Testis (tissue), 3 donors: Measurements from ENCODE around the gene TPM2. TPM values are rescaled to one million over a fixed set of nuclear protein-coding genes. Genes with fewer than 3 reads are reported as not detected.

Source experiments
- DNase-seq: peaks from one replicate; pipeline ENCODE4 v3.0.0-alpha.2; 2019
- H3K27ac ChIP-seq, 2 donors: fragments of 200-600 bp; sonication (generic); one replicate each; pipeline ENCODE4 v1.5.1; 2019
- H3K27me3 ChIP-seq: fragments of 200-600 bp; sonication (generic); one replicate; pipeline ENCODE4 v1.5.1; 2019
- H3K36me3 ChIP-seq: fragments of 200-600 bp; sonication (generic); one replicate; pipeline ENCODE4 v1.5.1; 2017; ENCODE audit warnings: low read depth; ENCODE audit errors: missing control alignments
- H3K4me1 ChIP-seq: fragments of 200-600 bp; sonication (generic); one replicate; pipeline ENCODE4 v1.5.1; 2019
- H3K4me3 ChIP-seq, 2 donors: fragments of 200-600 bp; sonication (generic); one replicate each; pipeline ENCODE4 v1.5.1; 2017 to 2019
- H3K9me3 ChIP-seq: fragments of 200-600 bp; sonication (generic); one replicate; pipeline ENCODE4 v1.5.1; 2017
- POLR2A ChIP-seq: fragments of 450-650 bp; IDR thresholded peaks from one replicate; pipeline ENCODE4 v1.6.1; 2017; ENCODE audit warnings: antibody characterized with exemption, mild to moderate bottlenecking, moderate library complexity
- WGBS, 2 donors: methylation state at CpG; one replicate each; pipeline ENCODE4 v1.1.5; 2018; 5-methylcytosine and 5-hydroxymethylcytosine counted together
- intact Hi-C: fragments of 100-400 bp; cut with DNase I; formaldehyde crosslinking; loops from one replicate; pipeline ENCODE4 v1.15.1; 2023; ENCODE audit warnings: low total_unique reads
- polyA plus RNA-seq: library from polyadenylated mRNA; stranded (reverse); fragments of 350-450 nt; fragmentation: Illumina TruSeq; extraction: RNeasy Lipid Tissue Mini Kit (QIAGEN cat#74804); gene quantifications from one replicate; pipeline ENCODE4 v1.2.3, GENCODE V29; 2014; ENCODE audit warnings: low read depth, low replicate concordance; ENCODE audit not compliant: insufficient read depth
- total RNA-seq, 2 donors: library from RNA; depleted of rRNA; stranded (reverse); fragments of >200 nt; gene quantifications; one replicate each; pipeline ENCODE4 v1.2.3, GENCODE V29; 2016
- TF ChIP-seq, protein P1 (sequence below), 3 experiments: fragments of 450-650 bp in 2 of 3; fragments of 200-600 bp in 1 of 3; sonication (generic) in 1 of 3; IDR thresholded peaks; one replicate each; pipeline ENCODE4 v1.5.1; 2016 to 2019; ENCODE audit warnings: antibody characterized with exemption in 3 of 3, mild to moderate bottlenecking in 2 of 3, moderate library complexity in 1 of 3

The TPM2 gene
- total and polyA plus RNA-seq, 3 donors from 2014 or later, result 182 to 369 (median 211) TPM

DNA sequence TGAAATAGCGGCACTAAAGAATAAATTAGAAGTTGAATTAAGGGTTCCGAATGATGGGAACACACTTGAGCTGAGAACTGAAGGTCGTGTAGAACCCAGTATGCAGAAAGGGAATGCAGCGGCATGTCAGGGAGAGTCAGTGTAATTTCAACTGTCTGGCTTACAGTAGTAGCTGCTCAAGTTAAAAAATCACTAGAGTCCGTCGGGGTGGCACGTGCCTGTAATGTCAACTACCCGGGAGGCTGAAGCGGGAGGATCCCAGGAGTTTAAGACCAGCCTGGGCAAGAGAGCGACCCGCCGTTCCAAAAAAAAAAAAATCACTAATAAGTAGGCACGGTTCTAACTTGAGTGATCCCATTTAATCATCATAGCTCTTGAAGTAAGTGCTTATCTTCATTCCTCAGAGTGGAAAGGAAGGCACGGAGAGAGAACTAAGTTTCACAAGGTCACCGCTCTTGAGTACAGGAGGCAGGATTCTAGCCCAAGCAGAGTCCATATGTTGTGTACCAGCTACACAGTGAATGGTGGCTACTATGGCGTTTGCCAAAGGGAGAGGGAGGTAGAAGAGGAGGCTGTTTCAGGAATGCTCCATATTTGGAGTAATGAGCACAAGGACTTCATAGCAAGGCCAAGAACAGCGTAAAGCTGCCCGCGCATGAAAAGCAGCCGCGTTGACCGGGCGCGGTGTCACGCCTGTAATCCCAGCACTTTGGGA, 32.7 kb downstream of the TPM2 start:
- TF ChIP-seq POLR2A, result no peak
- TF ChIP-seq, protein P1, sequence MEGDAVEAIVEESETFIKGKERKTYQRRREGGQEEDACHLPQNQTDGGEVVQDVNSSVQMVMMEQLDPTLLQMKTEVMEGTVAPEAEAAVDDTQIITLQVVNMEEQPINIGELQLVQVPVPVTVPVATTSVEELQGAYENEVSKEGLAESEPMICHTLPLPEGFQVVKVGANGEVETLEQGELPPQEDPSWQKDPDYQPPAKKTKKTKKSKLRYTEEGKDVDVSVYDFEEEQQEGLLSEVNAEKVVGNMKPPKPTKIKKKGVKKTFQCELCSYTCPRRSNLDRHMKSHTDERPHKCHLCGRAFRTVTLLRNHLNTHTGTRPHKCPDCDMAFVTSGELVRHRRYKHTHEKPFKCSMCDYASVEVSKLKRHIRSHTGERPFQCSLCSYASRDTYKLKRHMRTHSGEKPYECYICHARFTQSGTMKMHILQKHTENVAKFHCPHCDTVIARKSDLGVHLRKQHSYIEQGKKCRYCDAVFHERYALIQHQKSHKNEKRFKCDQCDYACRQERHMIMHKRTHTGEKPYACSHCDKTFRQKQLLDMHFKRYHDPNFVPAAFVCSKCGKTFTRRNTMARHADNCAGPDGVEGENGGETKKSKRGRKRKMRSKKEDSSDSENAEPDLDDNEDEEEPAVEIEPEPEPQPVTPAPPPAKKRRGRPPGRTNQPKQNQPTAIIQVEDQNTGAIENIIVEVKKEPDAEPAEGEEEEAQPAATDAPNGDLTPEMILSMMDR (IDR thresholded peaks at IDR 0.05), result no peak
- no peaks in the 10 kb centered on the region for H3K9me3 ChIP-seq
- DNase-seq, result peak; percentile 29
- no peaks in the 10 kb centered on the region for H3K36me3 ChIP-seq
- intact Hi-C loops, result no loop called here
- no peaks in the 10 kb centered on the region for H3K27me3 ChIP-seq
- WGBS, 2 donors, result 8 to 16% methylated on average over 24 to 25 of the region's 25 CpGs
- H3K27ac ChIP-seq, result peak overlapping the region; percentile 94 to 97
- peak overlapping the region; percentile 48 to 93 for H3K4me3 ChIP-seq
- H3K4me1 ChIP-seq, result peaks cover 13% of the 10 kb centered on the region

DNA sequence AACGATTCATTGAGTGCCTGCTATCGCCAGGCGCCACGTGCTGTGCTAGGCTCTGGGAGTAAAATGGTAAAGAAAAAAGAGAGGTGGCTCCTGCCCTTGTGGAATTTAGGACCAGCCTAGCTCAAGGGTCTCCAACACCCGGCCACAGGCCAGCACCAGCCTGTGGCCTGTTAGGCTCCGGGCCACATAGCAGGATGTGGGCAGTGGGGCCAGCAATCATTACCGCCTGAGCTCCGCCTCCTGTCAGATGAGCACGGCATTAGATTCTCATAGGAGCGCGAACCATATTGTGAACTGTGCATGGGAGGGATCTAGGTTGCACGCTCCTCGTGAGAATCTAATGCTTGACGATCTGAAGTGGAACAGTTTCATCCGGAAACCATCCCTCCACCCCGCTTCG, 33.4 kb downstream of the TPM2 start:
- Histone ChIP-seq H3K36me3 (no peaks in the 10 kb centered on the region), H3K27me3 (no peaks in the 10 kb centered on the region), H3K4me1 (peaks cover 9% of the 10 kb centered on the region), H3K27ac (no peak overlapping the region), H3K9me3 (no peaks in the 10 kb centered on the region), H3K4me3 (peak overlapping the region in 1 of 2 donors; percentile 93)
- 47 to 63% methylated on average over 13 to 17 of the region's 17 CpGs for WGBS, 2 donors
- no peak for DNase-seq
- intact Hi-C loops, result no loop called here
- TF ChIP-seq POLR2A, result no peak
- TF ChIP-seq, protein P1 (IDR thresholded peaks at IDR 0.05), result no peak

DNA sequence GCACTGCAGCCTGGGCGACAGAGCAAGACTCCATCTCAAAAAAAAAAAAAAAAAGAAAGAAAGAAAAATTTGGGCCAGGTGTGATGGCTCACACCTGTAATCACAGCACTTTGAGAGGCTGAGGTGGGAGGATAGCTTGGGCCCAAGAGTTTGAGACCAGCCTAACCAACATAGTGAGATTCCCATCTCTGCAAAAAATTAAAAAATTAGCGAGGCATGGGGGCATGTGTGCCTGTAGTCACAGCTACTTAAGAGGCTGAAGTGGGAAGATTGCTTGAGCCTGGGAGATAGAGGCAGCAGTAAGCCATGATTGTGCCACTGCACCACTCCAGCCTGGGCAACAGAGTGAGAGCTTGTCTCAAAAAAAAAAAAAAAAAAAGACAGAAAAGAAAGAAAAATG, 36.1 kb downstream of the TPM2 start:
- 86 to 91% methylated on average over 2 of the region's 2 CpGs for WGBS, 2 donors

DNA sequence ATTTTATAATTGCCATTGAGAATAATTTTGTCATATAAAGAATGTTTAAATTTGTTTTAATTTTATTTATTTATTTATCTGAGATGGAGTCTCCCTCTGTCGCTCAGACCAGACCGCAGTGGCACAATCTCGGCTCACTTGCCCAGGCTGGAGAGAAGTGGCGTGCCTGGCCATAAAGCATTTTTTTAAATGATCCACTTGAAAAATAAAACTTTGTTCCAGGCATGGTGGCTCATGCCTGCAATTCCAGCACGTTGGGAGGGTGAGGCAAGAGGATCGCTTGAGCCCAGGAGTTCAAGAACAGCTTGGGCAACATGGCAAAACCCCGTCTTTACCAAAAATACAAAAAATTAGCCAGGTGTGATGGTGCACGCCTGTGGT, 36.9 kb downstream of the TPM2 start:
- WGBS, 2 donors, result 93 to 94% methylated on average over 8 of the region's 8 CpGs
- intact Hi-C loops, result no loop called here
- Histone ChIP-seq H3K27me3 (no peaks in the 10 kb centered on the region), H3K27ac (no peak overlapping the region), H3K4me1 (no peaks in the 10 kb centered on the region), H3K9me3 (no peaks in the 10 kb centered on the region), H3K4me3 (no peak overlapping the region), H3K36me3 (no peaks in the 10 kb centered on the region)
- DNase-seq, result peak; percentile 13
- TF ChIP-seq POLR2A, result no peak
- TF ChIP-seq, protein P1 (IDR thresholded peaks at IDR 0.05), result no peak

More for the DNA sequence above, 36.1 kb downstream of the TPM2 start:
- Histone ChIP-seq H3K36me3 (no peaks in the 10 kb centered on the region), H3K9me3 (no peaks in the 10 kb centered on the region), H3K27me3 (no peaks in the 10 kb centered on the region), H3K4me1 (no peaks in the 10 kb centered on the region), H3K4me3 (no peak overlapping the region), H3K27ac (no peak overlapping the region)
- DNase-seq, result peak; percentile 2
- TF ChIP-seq, protein P1 (IDR thresholded peaks at IDR 0.05), result no peak
- no peak for TF ChIP-seq POLR2A
- intact Hi-C loops, result no loop called here
